ENCODE results near the gene CALML6. TPM values are rescaled to one million over a fixed set of nuclear protein-coding genes. Genes with fewer than 3 reads are reported as not detected.

CALML6 gene
- total RNA-seq, 1 experiment from 2014 or later = 1.7 TPM

DNA sequence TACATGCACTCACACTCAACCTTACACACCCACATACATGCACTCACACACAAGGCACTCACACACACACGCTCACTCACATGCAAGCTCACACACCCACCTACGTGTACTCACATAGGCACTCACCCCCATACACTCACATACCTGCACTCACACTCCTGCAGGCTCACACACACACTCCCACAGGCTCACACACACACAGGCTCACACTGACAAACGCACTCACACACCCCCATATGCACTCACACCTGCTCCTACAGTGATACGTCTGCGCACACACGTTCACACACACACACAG is 23.2 kb downstream of the CALML6 start:
- H2BK15ac ChIP-seq (ENCODE audit: low read depth, low read length) = no peak overlapping the region
- H3K4me3 Mint-ChIP-seq = no peak overlapping the region
- H2BK5ac ChIP-seq (ENCODE audit: insufficient read length, low read length) = no peak overlapping the region
- H3K27me3 Mint-ChIP-seq (ENCODE audit: low read depth) = no peaks in the 10 kb centered on the region; the same call in none of the 2 replicates
- H4K20me1 ChIP-seq (ENCODE audit: control insufficient read depth, insufficient read depth, insufficient read length) = no peaks in the 10 kb centered on the region
- H3K36me3 Mint-ChIP-seq (ENCODE audit: insufficient read depth in 1 of 3, low read depth in 3 of 3) = no peaks in the 10 kb centered on the region; a peak in 1 of 7 replicates
- no peak overlapping the region for H2BK12ac ChIP-seq (ENCODE audit: insufficient read length, low read depth, low read length)
- H3K27me3 ChIP-seq (ENCODE audit: insufficient read depth, low read length) = no peaks in the 10 kb centered on the region
- no peak overlapping the region for H3K4ac ChIP-seq (ENCODE audit: low read depth, low read length)
- no CpG with 5 or more reads among the region's 6 CpGs for WGBS (ENCODE audit: extremely low coverage, insufficient read length, low lambda C conversion rate)
- no peak overlapping the region for H3K9ac ChIP-seq (ENCODE audit: extremely low read depth, insufficient read length, low read length)
- no peak overlapping the region for H3K4me2 ChIP-seq (ENCODE audit: insufficient read depth, insufficient read length, low read length)
- no peaks in the 10 kb centered on the region for H3K79me2 ChIP-seq (ENCODE audit: insufficient read depth, low read length)
- H2AK5ac ChIP-seq (ENCODE audit: insufficient read length, low read length) = no peak overlapping the region
- no peak overlapping the region for H4K8ac ChIP-seq (replicated peaks; ENCODE audit: insufficient read length, low read depth, low read length)
- no peaks in the 10 kb centered on the region for H3K4me1 ChIP-seq (ENCODE audit: insufficient read depth, low read length)
- DNase-seq = no peak
- H3K27ac Mint-ChIP-seq = no peak overlapping the region
- H3K23me2 ChIP-seq (ENCODE audit: insufficient read length, low read depth, low read length, poor library complexity, severe bottlenecking) = no peaks in the 10 kb centered on the region
- H2BK120ac ChIP-seq (ENCODE audit: low read depth, low read length, poor library complexity, severe bottlenecking) = no peak overlapping the region
- H2BK20ac ChIP-seq (ENCODE audit: low read depth, low read length, poor library complexity, severe bottlenecking) = no peak overlapping the region
- H2AFZ ChIP-seq (ENCODE audit: low read length) = no peak overlapping the region
- TF ChIP-seq, protein P1, sequence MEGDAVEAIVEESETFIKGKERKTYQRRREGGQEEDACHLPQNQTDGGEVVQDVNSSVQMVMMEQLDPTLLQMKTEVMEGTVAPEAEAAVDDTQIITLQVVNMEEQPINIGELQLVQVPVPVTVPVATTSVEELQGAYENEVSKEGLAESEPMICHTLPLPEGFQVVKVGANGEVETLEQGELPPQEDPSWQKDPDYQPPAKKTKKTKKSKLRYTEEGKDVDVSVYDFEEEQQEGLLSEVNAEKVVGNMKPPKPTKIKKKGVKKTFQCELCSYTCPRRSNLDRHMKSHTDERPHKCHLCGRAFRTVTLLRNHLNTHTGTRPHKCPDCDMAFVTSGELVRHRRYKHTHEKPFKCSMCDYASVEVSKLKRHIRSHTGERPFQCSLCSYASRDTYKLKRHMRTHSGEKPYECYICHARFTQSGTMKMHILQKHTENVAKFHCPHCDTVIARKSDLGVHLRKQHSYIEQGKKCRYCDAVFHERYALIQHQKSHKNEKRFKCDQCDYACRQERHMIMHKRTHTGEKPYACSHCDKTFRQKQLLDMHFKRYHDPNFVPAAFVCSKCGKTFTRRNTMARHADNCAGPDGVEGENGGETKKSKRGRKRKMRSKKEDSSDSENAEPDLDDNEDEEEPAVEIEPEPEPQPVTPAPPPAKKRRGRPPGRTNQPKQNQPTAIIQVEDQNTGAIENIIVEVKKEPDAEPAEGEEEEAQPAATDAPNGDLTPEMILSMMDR (conservative IDR thresholded peaks at IDR 0.05) = no peak
- no peak overlapping the region for H3K18ac ChIP-seq (ENCODE audit: insufficient read length, low read depth, low read length)
- H3K9me3 ChIP-seq (ENCODE audit: control insufficient read depth, low read depth, low read length) = no peaks in the 10 kb centered on the region
- no peak overlapping the region for H3K56ac ChIP-seq (ENCODE audit: insufficient read length, low read depth, low read length)
- H4K91ac ChIP-seq (ENCODE audit: insufficient read length, low read depth, low read length) = no peak overlapping the region
- no peak overlapping the region for H3K14ac ChIP-seq (ENCODE audit: insufficient read depth, low read length)
- no peak overlapping the region for H3T11ph ChIP-seq (ENCODE audit: low read length)
- no peak overlapping the region for H3K23ac ChIP-seq (ENCODE audit: insufficient read length, low read depth, low read length)
- peaks cover 0 to 2% of the 10 kb centered on the region in 2 experiments; a peak in 1 of 4 replicates for H3K4me1 Mint-ChIP-seq
- no peak overlapping the region for H3K27ac ChIP-seq (ENCODE audit: insufficient read length, low read depth, low read length)
- H3K79me1 ChIP-seq (ENCODE audit: insufficient read depth, low read depth, low read length, poor library complexity, severe bottlenecking) = no peaks in the 10 kb centered on the region
- H4K5ac ChIP-seq (ENCODE audit: insufficient read length, low read depth, low read length) = no peak overlapping the region
- H3K9me3 Mint-ChIP-seq = peaks cover 7 to 15% of the 10 kb centered on the region in 2 experiments

Data from H9 (cell line).